Panc1 (cell line): ENCODE results near the gene CETP. TPM values are rescaled to one million over a fixed set of nuclear protein-coding genes. Genes with fewer than 3 reads are reported as not detected.

Experiments
- ATAC-seq: fragments of 200-7000 bp; cut with Tn5 transposase; 2 replicates; pipeline ENCODE4 v1.9.1; 2020; ENCODE audit warnings: mild to moderate bottlenecking, moderate library complexity
- BruUV-seq: library from RNA; stranded (reverse); fragments of 400-500 nt; replicated peaks from 2 replicates; lab custom pipeline; 2021; lab: Mats Ljungman, UMichigan
- CTCF ChIA-PET: fragments of 300-600 bp; sonication (Branson Sonifier 250); formaldehyde crosslinking; loops from one replicate; lab custom pipeline; 2022; ENCODE audit warnings: antibody characterized with exemption; lab: Charles Lee
- POLR2A ChIA-PET: fragments of 300-600 bp; sonication (Branson Sonifier 250); formaldehyde crosslinking; loops from one replicate; lab custom pipeline; 2022; ENCODE audit warnings: antibody characterized with exemption; lab: Charles Lee
- DNase-seq: peaks from one replicate; pipeline ENCODE4 v3.0.0-alpha.2; 2010; ENCODE audit warnings: low read depth, low spot score
- H3K27ac ChIP-seq: 2 replicates; pipeline ENCODE4 v1.5.1; 2011; ENCODE audit warnings: mild to moderate bottlenecking, low read length, inconsistent platforms
- H3K27me3 ChIP-seq: fragments of 200-500 bp; sonication (Bioruptor generic); 2 replicates; pipeline ENCODE4 v1.6.0; 2014; ENCODE audit warnings: low read length, inconsistent platforms; ENCODE audit not compliant: control insufficient read depth, insufficient read depth
- H3K36me3 ChIP-seq: fragments of 200-500 bp; sonication (Bioruptor generic); 2 replicates; pipeline ENCODE4 v1.5.1; 2014; ENCODE audit warnings: inconsistent platforms, mild to moderate bottlenecking, low read length, moderate library complexity; ENCODE audit not compliant: control insufficient read depth, insufficient read depth
- H3K4me1 ChIP-seq: 2 replicates; pipeline ENCODE4 v1.5.1; 2011; ENCODE audit warnings: inconsistent platforms, mild to moderate bottlenecking, low read length, moderate library complexity; ENCODE audit not compliant: control insufficient read depth, insufficient read depth
- H3K4me3 ChIP-seq, 2 experiments: 2 replicates each; pipeline ENCODE4 v1.5.1; 2011 to 2012; ENCODE audit warnings: low read depth in 2 of 2, low read length in 2 of 2, mild to moderate bottlenecking in 2 of 2, inconsistent platforms in 1 of 2, moderate library complexity in 1 of 2
- H3K9me3 ChIP-seq: fragments of 200-500 bp; sonication (Bioruptor generic); 2 replicates; pipeline ENCODE4 v1.5.1; 2014; ENCODE audit warnings: low read depth, mild to moderate bottlenecking, inconsistent platforms, low read length, moderate library complexity; ENCODE audit not compliant: control insufficient read depth, insufficient read depth
- CTCF ChIP-seq: fragments of 450-650 bp; IDR thresholded peaks from 2 replicates; pipeline ENCODE4 v1.5.1; 2017; ENCODE audit warnings: mild to moderate bottlenecking
- POLR2AphosphoS5 ChIP-seq: IDR thresholded peaks from 2 replicates; pipeline ENCODE4 v1.6.1; 2012; ENCODE audit warnings: mild to moderate bottlenecking, low read depth, low read length, moderate library complexity
- REST ChIP-seq, 2 experiments: IDR thresholded peaks; 2 replicates each; pipeline ENCODE4 v1.6.1; 2011 to 2012; ENCODE audit warnings: low read depth in 2 of 2, control low read depth in 1 of 2, low read length in 1 of 2, mild to moderate bottlenecking in 1 of 2, moderate library complexity in 1 of 2; ENCODE audit not compliant: insufficient read depth in 1 of 2
- SIN3A ChIP-seq: IDR thresholded peaks from 2 replicates; pipeline ENCODE4 v1.6.1; 2012; ENCODE audit warnings: low read depth, mild to moderate bottlenecking, low read length, moderate library complexity, borderline replicate concordance; ENCODE audit not compliant: insufficient read depth
- TCF7L2 ChIP-seq: IDR thresholded peaks from 2 replicates; pipeline ENCODE4 v1.6.1; 2011; ENCODE audit warnings: mild to moderate bottlenecking, low read depth, low read length, inconsistent platforms
- in situ Hi-C: cut with HindIII; loops from 2 replicates; pipeline ENCODE4 v1.10.0; 2016; ENCODE audit warnings: low sequenced_read_pairs, low pct_unique_long_range_greater_than_20kb
- intact Hi-C: fragments of 100-400 bp; cut with micrococcal nuclease; formaldehyde crosslinking; loops from one replicate; pipeline ENCODE4 v1.10.0; 2022; ENCODE audit not compliant: unreplicated experiment
- total RNA-seq: library from RNA; stranded (reverse); gene quantifications from one replicate; pipeline ENCODE4 v1.2.1, GENCODE V29; 2021; ENCODE audit not compliant: unreplicated experiment

CETP gene
- total RNA-seq, 1 experiment from 2014 or later, result not detected

GRCh38 chr16:56975714-56976113, 14.0 kb downstream of the CETP start:
- POLR2A ChIA-PET, result no interaction called here
- no peak for TF ChIP-seq SIN3A
- TF ChIP-seq REST (IDR thresholded peaks at IDR 0.05; ENCODE audit: insufficient read depth in 1 of 2, low read depth in 2 of 2, low read length in 1 of 2), result no peak
- TF ChIP-seq TCF7L2, result no peak
- TF ChIP-seq CTCF, result no peak
- no peak for TF ChIP-seq POLR2AphosphoS5
- in situ Hi-C loops (no loop called here), intact Hi-C loops (no loop called here)
- H3K9me3 ChIP-seq, result no peaks in the 10 kb centered on the region
- no TSS peak for BruUV-seq
- no peak overlapping the region for H3K27ac ChIP-seq
- CTCF ChIA-PET, result no interaction called here
- no peak overlapping the region for H3K4me3 ChIP-seq
- no peaks in the 10 kb centered on the region for H3K4me1 ChIP-seq
- H3K27me3 ChIP-seq, result no peaks in the 10 kb centered on the region
- no peak for ATAC-seq
- DNase-seq, result no peak
- H3K36me3 ChIP-seq, result no peaks in the 10 kb centered on the region

- in situ Hi-C loops, result no loop called here
- no peak for DNase-seq
- no peaks in the 10 kb centered on the region for H3K27me3 ChIP-seq
- no peak for ATAC-seq
- H3K27ac ChIP-seq, result no peak overlapping the region
- CTCF ChIA-PET, result no interaction called here
- H3K4me1 ChIP-seq, result no peaks in the 10 kb centered on the region
- BruUV-seq, result no TSS peak
- H3K9me3 ChIP-seq, result no peaks in the 10 kb centered on the region
- H3K36me3 ChIP-seq, result no peaks in the 10 kb centered on the region
- TF ChIP-seq SIN3A, result no peak
- no peak for TF ChIP-seq CTCF
- no peak for TF ChIP-seq REST (IDR thresholded peaks at IDR 0.05; ENCODE audit: insufficient read depth in 1 of 2, low read depth in 2 of 2, low read length in 1 of 2)
- TF ChIP-seq TCF7L2, result no peak
- TF ChIP-seq POLR2AphosphoS5, result no peak
- POLR2A ChIA-PET, result no interaction called here
- intact Hi-C loops, result no loop called here
- no peak overlapping the region for H3K4me3 ChIP-seq
Measured at GRCh38 chr16:56977216-56977615, 15.5 kb downstream of the CETP start.
